ENCODE measurements around the gene MBOAT2.

DNA sequence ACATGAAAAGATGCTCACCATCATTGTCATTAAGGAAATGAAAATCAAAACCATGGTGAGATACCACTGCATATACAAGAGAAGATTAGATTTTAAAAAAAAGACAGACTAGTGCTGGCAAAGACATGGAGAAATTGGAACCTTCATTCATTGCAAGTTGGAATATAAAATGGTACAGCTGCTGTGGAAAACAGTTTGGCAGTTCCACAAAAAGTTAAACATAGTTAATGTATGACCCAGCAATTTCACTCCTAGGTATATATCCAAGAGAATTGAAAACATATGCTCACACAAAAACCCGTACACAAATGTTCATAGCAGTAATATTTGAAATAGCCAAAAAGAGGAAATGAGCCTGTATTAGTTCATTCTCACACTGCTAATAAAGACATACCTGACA, 33.7 kb upstream of the MBOAT2 start:
- no peak for TF ChIP-seq SP1 (IDR thresholded peaks at IDR 0.05)
- no peak for TF ChIP-seq FOXA1 (IDR thresholded peaks at IDR 0.05)
- TF ChIP-seq, protein P1, sequence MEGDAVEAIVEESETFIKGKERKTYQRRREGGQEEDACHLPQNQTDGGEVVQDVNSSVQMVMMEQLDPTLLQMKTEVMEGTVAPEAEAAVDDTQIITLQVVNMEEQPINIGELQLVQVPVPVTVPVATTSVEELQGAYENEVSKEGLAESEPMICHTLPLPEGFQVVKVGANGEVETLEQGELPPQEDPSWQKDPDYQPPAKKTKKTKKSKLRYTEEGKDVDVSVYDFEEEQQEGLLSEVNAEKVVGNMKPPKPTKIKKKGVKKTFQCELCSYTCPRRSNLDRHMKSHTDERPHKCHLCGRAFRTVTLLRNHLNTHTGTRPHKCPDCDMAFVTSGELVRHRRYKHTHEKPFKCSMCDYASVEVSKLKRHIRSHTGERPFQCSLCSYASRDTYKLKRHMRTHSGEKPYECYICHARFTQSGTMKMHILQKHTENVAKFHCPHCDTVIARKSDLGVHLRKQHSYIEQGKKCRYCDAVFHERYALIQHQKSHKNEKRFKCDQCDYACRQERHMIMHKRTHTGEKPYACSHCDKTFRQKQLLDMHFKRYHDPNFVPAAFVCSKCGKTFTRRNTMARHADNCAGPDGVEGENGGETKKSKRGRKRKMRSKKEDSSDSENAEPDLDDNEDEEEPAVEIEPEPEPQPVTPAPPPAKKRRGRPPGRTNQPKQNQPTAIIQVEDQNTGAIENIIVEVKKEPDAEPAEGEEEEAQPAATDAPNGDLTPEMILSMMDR (IDR thresholded peaks at IDR 0.05; ENCODE audit: low read depth, low read length, missing input control), result no peak
- no peak for TF ChIP-seq JUND (IDR thresholded peaks at IDR 0.05)
- TF ChIP-seq, protein P2, sequence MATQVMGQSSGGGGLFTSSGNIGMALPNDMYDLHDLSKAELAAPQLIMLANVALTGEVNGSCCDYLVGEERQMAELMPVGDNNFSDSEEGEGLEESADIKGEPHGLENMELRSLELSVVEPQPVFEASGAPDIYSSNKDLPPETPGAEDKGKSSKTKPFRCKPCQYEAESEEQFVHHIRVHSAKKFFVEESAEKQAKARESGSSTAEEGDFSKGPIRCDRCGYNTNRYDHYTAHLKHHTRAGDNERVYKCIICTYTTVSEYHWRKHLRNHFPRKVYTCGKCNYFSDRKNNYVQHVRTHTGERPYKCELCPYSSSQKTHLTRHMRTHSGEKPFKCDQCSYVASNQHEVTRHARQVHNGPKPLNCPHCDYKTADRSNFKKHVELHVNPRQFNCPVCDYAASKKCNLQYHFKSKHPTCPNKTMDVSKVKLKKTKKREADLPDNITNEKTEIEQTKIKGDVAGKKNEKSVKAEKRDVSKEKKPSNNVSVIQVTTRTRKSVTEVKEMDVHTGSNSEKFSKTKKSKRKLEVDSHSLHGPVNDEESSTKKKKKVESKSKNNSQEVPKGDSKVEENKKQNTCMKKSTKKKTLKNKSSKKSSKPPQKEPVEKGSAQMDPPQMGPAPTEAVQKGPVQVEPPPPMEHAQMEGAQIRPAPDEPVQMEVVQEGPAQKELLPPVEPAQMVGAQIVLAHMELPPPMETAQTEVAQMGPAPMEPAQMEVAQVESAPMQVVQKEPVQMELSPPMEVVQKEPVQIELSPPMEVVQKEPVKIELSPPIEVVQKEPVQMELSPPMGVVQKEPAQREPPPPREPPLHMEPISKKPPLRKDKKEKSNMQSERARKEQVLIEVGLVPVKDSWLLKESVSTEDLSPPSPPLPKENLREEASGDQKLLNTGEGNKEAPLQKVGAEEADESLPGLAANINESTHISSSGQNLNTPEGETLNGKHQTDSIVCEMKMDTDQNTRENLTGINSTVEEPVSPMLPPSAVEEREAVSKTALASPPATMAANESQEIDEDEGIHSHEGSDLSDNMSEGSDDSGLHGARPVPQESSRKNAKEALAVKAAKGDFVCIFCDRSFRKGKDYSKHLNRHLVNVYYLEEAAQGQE (IDR thresholded peaks at IDR 0.05), result no peak
- no peak for TF ChIP-seq TAF1 (conservative IDR thresholded peaks at IDR 0.05)
- TF ChIP-seq, protein P3, sequence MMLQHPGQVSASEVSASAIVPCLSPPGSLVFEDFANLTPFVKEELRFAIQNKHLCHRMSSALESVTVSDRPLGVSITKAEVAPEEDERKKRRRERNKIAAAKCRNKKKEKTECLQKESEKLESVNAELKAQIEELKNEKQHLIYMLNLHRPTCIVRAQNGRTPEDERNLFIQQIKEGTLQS (IDR thresholded peaks at IDR 0.05), result no peak
- TF ChIP-seq EGR1 (IDR thresholded peaks at IDR 0.05; ENCODE audit: low read depth in 2 of 2), result no peak
- no peak for TF ChIP-seq YY1 (IDR thresholded peaks at IDR 0.05)
